Calu3 (cell line): ENCODE measurements around the gene CACNA2D3. TPM values are rescaled to one million over a fixed set of nuclear protein-coding genes. Genes with fewer than 3 reads are reported as not detected.

Experiments
- BruUV-seq: library from RNA; stranded (reverse); fragments of 400-500 nt; replicated peaks from 2 replicates; lab custom pipeline; 2021; lab: Mats Ljungman, UMichigan
- CTCF ChIA-PET: fragments of 300-600 bp; sonication (Branson Sonifier 250); formaldehyde crosslinking; loops from one replicate; lab custom pipeline; 2022; ENCODE audit warnings: antibody characterized with exemption; lab: Charles Lee
- DNase-seq: peaks from one replicate; pipeline ENCODE4 v3.0.0; 2022
- H3K27ac Mint-ChIP-seq: one replicate; pipeline ENCODE4 v1.8.0; 2022; ENCODE audit warnings: mixed read lengths; ENCODE audit not compliant: unreplicated experiment
- H3K27me3 Mint-ChIP-seq: one replicate; pipeline ENCODE4 v1.8.0; 2022; ENCODE audit warnings: mixed read lengths; ENCODE audit not compliant: unreplicated experiment
- H3K36me3 Mint-ChIP-seq: one replicate; pipeline ENCODE4 v1.8.0; 2022; ENCODE audit warnings: mild to moderate bottlenecking, moderate library complexity, mixed read lengths; ENCODE audit not compliant: insufficient read depth, unreplicated experiment
- H3K4me1 Mint-ChIP-seq: one replicate; pipeline ENCODE4 v1.8.0; 2022; ENCODE audit warnings: mild to moderate bottlenecking, low read depth, mixed read lengths; ENCODE audit not compliant: unreplicated experiment
- H3K4me3 Mint-ChIP-seq: one replicate; pipeline ENCODE4 v1.8.0; 2022; ENCODE audit warnings: mild to moderate bottlenecking, low read depth, moderate library complexity, mixed read lengths; ENCODE audit not compliant: unreplicated experiment
- H3K9me3 Mint-ChIP-seq: one replicate; pipeline ENCODE4 v1.8.0; 2022; ENCODE audit warnings: low read depth, mixed read lengths; ENCODE audit not compliant: unreplicated experiment
- intact Hi-C: fragments of 100-400 bp; cut with micrococcal nuclease; formaldehyde crosslinking; loops from one replicate; pipeline ENCODE4 v1.10.0; 2022; ENCODE audit not compliant: unreplicated experiment
- total RNA-seq: library from RNA; stranded (reverse); gene quantifications from 2 replicates; pipeline ENCODE4 v1.2.3, GENCODE V29; 2022
- TF ChIP-seq, protein P1 (sequence below): fragments of 200-600 bp; IDR thresholded peaks from one replicate; pipeline ENCODE4 v1.8.0; 2022; ENCODE audit warnings: antibody characterized with exemption; ENCODE audit not compliant: unreplicated experiment

Gene CACNA2D3
- total RNA-seq, 1 experiment from 2014 or later: not detected

DNA sequence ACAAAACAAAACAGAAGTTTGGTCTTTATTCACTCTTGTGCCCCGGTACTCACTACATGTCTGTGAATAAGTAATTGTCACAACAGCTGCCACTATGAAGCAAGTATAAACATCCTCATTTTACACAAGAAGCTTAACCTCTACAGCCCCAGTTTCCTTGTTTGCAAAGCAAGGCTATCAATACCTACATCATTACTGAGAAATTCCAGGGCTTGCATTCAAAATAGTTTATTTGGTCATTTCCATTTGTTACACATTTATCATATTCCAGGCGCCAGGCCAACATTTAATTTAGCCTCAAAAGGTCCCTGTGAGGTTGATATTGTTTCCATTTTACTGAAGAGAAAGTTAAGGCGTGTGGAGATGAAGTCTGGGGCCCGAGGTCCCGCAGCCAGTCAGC is 966.9 kb downstream of the CACNA2D3 start:
- Mint-ChIP-seq H3K4me3 (no peak overlapping the region), H3K27me3 (no peaks in the 10 kb centered on the region), H3K4me1 (no peaks in the 10 kb centered on the region), H3K9me3 (peaks cover 19% of the 10 kb centered on the region), H3K36me3 (no peaks in the 10 kb centered on the region), H3K27ac (no peak overlapping the region)
- BruUV-seq: no TSS peak
- TF ChIP-seq, protein P1, sequence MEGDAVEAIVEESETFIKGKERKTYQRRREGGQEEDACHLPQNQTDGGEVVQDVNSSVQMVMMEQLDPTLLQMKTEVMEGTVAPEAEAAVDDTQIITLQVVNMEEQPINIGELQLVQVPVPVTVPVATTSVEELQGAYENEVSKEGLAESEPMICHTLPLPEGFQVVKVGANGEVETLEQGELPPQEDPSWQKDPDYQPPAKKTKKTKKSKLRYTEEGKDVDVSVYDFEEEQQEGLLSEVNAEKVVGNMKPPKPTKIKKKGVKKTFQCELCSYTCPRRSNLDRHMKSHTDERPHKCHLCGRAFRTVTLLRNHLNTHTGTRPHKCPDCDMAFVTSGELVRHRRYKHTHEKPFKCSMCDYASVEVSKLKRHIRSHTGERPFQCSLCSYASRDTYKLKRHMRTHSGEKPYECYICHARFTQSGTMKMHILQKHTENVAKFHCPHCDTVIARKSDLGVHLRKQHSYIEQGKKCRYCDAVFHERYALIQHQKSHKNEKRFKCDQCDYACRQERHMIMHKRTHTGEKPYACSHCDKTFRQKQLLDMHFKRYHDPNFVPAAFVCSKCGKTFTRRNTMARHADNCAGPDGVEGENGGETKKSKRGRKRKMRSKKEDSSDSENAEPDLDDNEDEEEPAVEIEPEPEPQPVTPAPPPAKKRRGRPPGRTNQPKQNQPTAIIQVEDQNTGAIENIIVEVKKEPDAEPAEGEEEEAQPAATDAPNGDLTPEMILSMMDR: no peak
- intact Hi-C loops: no loop called here
- DNase-seq: no peak
- CTCF ChIA-PET: interaction anchor here (0.6 kb wide), 1 partner anchor 515 kb away, joined by 5 read pairs; no protein-coding TSS in a partner anchor

DNA sequence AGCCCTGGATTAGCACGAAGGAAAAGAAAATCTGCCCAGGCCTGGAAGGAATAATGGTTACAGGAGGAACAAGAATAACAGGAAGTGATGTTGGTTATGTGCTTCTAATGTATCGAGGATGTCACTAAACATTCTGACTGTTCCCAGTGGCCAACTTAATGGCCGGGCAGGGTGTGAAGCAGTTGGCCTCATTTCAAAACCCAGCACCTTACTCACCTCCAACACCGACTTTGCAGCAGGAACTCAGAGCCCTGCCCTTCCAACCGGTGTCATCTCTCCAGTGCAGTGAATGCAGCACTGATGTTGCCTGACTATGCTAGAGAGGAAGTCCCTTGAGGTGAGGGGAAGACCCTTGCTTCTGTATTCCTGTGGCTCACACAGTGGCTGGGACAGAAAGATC is 967.9 kb downstream of the CACNA2D3 start:
- CTCF ChIA-PET: no interaction called here
- Mint-ChIP-seq H3K27me3 (no peaks in the 10 kb centered on the region), H3K4me3 (no peak overlapping the region), H3K27ac (no peak overlapping the region), H3K9me3 (peaks cover 16% of the 10 kb centered on the region), H3K36me3 (no peaks in the 10 kb centered on the region), H3K4me1 (no peaks in the 10 kb centered on the region)
- no TSS peak for BruUV-seq
- intact Hi-C loops: no loop called here
- DNase-seq: no peak
- TF ChIP-seq, protein P1: no peak

DNA sequence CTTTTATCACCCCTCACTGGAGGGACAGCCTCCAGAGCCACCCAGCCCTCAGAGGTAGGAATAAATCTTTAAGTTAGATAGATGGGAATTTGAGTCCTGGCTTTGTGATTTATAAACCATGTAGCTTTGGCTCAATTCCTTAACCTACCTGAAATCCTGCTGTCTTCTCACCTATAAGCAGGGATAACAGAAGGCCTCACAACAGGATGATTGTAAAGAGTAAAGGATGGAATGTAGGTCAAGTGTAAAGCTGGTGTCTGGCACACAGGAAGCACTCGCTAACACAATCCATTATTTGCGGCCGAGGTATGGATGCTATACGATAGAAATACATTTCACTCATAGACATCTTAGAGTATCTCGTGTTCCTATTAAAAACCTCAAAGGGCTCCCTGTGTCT is 968.4 kb downstream of the CACNA2D3 start:
- CTCF ChIA-PET: no interaction called here
- DNase-seq: no peak
- H3K36me3 Mint-ChIP-seq: no peaks in the 10 kb centered on the region
- peaks cover 18% of the 10 kb centered on the region for H3K9me3 Mint-ChIP-seq
- intact Hi-C loops: no loop called here
- H3K4me1 Mint-ChIP-seq: no peaks in the 10 kb centered on the region
- H3K27me3 Mint-ChIP-seq: no peaks in the 10 kb centered on the region
- no peak overlapping the region for H3K27ac Mint-ChIP-seq
- BruUV-seq: no TSS peak
- TF ChIP-seq, protein P1: no peak
- no peak overlapping the region for H3K4me3 Mint-ChIP-seq

DNA sequence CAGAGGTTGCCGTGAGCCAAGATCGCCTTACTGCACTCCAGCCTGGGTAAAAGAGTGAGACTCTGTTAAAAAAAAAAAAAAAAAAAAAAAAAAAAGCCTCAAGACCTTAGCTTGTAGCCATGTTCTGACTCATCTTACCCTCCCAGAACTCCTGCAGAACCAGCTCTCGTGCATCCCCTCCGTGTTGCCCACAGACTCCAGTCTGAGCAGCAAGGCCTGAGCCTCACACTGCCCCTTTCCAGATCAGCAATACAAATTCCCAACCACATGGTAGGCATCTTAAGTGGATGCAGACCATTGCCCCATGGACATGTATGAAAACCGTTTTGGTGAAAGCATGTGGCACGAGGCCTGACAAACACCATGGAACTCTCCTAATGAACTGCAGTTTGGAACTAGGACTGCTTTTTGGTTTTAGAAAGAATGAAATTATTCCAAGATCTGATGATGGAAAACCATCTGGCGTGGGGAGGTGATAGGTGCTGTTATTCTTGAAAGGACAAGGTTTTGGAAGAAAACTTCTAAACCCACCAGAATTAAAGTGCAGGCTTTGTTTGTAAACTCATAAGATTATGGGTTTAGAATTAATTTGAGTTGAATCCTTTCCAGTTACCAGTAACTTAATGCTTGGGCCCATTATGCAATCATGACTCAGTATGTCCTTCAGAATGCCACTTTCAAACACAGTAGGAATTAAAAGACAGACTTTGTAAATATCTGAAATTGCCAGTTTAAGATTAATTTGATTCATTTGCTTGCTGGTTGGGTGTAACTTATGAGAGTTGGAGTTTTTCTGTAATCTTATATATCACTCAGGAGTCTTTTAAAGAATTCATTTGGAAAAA is 969.3 kb downstream of the CACNA2D3 start:
- H3K36me3 Mint-ChIP-seq: no peaks in the 10 kb centered on the region
- BruUV-seq: no TSS peak
- H3K27me3 Mint-ChIP-seq: no peaks in the 10 kb centered on the region
- intact Hi-C loops: no loop called here
- CTCF ChIA-PET: interaction anchor here (0.7 kb wide), 1 partner anchor 150 kb away, joined by 4 read pairs; no protein-coding TSS in a partner anchor
- H3K27ac Mint-ChIP-seq: no peak overlapping the region
- TF ChIP-seq, protein P1: no peak
- peaks cover 23% of the 10 kb centered on the region for H3K9me3 Mint-ChIP-seq
- no peaks in the 10 kb centered on the region for H3K4me1 Mint-ChIP-seq
- no peak for DNase-seq
- H3K4me3 Mint-ChIP-seq: no peak overlapping the region
